ENCODE results near the gene FFAR4.
"Not testable (repeated sequence)": the region's sequence is repeated elsewhere in the genome, so short reads cannot be mapped to it uniquely, and the experiment has no call there.

FFAR4 gene

GRCh38 chr10:93566435-93567276 lies at the start of gene FFAR4:
TSS of gene FFAR4 (plus strand) at chr10:93566665. CDS start at chr10:93566721, 56 bp downstream.
- peak within 1 kb of the TSS; percentile 65 to 74 for H3K4me3 ChIP-seq (ENCODE audit: low read length in 2 of 2)
- no peaks in the 10 kb centered on the region for H3K36me3 ChIP-seq (ENCODE audit: control insufficient read depth in 2 of 2, insufficient read depth in 2 of 2, low read length in 2 of 2)
- peaks cover 11 to 16% of the 10 kb centered on the region in 2 donors for H3K27me3 ChIP-seq (ENCODE audit: control insufficient read depth in 2 of 2, insufficient read depth in 2 of 2, low read length in 2 of 2)
- no peaks in the 10 kb centered on the region for H3K9me3 ChIP-seq (ENCODE audit: control insufficient read depth in 2 of 2, low read length in 2 of 2)
- peak within 1 kb of the TSS; percentile 43 to 68 for H3K27ac ChIP-seq (ENCODE audit: low read depth in 2 of 2, low read length in 2 of 2)
- H3K9ac ChIP-seq (ENCODE audit: low read depth in 1 of 2, low read length in 2 of 2) = peak within 1 kb of the TSS in 1 of 2 donors; percentile 57
- peaks cover 7 to 8% of the 10 kb centered on the region in 2 donors for H3K4me1 ChIP-seq (ENCODE audit: control insufficient read depth in 2 of 2, insufficient read depth in 2 of 2, low read length in 2 of 2)

- H3K9ac ChIP-seq (ENCODE audit: low read depth in 1 of 2, low read length in 2 of 2) = no peak overlapping the region
- no peak overlapping the region for H3K4me3 ChIP-seq (ENCODE audit: low read length in 2 of 2)
- no peaks in the 10 kb centered on the region for H3K36me3 ChIP-seq (ENCODE audit: control insufficient read depth in 2 of 2, insufficient read depth in 2 of 2, low read length in 2 of 2)
- no peaks in the 10 kb centered on the region for H3K4me1 ChIP-seq (ENCODE audit: control insufficient read depth in 2 of 2, insufficient read depth in 2 of 2, low read length in 2 of 2)
- no peak overlapping the region for H3K27ac ChIP-seq (ENCODE audit: low read depth in 2 of 2, low read length in 2 of 2)
- H3K27me3 ChIP-seq (ENCODE audit: control insufficient read depth in 2 of 2, insufficient read depth in 2 of 2, low read length in 2 of 2) = no peaks in the 10 kb centered on the region
- H3K9me3 ChIP-seq (ENCODE audit: control insufficient read depth in 2 of 2, low read length in 2 of 2) = no peaks in the 10 kb centered on the region
Observed at GRCh38 chr10:93518531-93518930, 47.9 kb upstream of the FFAR4 start.

GRCh38 chr10:93535293-93535692 lies 31.2 kb upstream of the FFAR4 start:
- Histone ChIP-seq H3K36me3 (ENCODE audit: control insufficient read depth in 2 of 2, insufficient read depth in 2 of 2, low read length in 2 of 2) (no peaks in the 10 kb centered on the region), H3K27me3 (ENCODE audit: control insufficient read depth in 2 of 2, insufficient read depth in 2 of 2, low read length in 2 of 2) (no peaks in the 10 kb centered on the region), H3K9ac (ENCODE audit: low read depth in 1 of 2, low read length in 2 of 2) (no peak overlapping the region), H3K4me3 (ENCODE audit: low read length in 2 of 2) (no peak overlapping the region), H3K27ac (ENCODE audit: low read depth in 2 of 2, low read length in 2 of 2) (no peak overlapping the region), H3K9me3 (ENCODE audit: control insufficient read depth in 2 of 2, low read length in 2 of 2) (no peaks in the 10 kb centered on the region), H3K4me1 (ENCODE audit: control insufficient read depth in 2 of 2, insufficient read depth in 2 of 2, low read length in 2 of 2) (no peaks in the 10 kb centered on the region)

GRCh38 chr10:93540871-93541270 lies 25.6 kb upstream of the FFAR4 start:
- not testable (repeated sequence) for H3K4me3 ChIP-seq (ENCODE audit: low read length in 2 of 2)

GRCh38 chr10:93541402-93542357 lies 24.8 kb upstream of the FFAR4 start:
- Histone ChIP-seq H3K4me1 (ENCODE audit: control insufficient read depth in 2 of 2, insufficient read depth in 2 of 2, low read length in 2 of 2) (peaks cover 0 to 11% of the 10 kb centered on the region in 2 donors), H3K36me3 (ENCODE audit: control insufficient read depth in 2 of 2, insufficient read depth in 2 of 2, low read length in 2 of 2) (no peaks in the 10 kb centered on the region), H3K27ac (ENCODE audit: low read depth in 2 of 2, low read length in 2 of 2) (peak overlapping the region; percentile 48 to 62), H3K9ac (ENCODE audit: low read depth in 1 of 2, low read length in 2 of 2) (peak overlapping the region in 1 of 2 donors; percentile 9), H3K4me3 (ENCODE audit: low read length in 2 of 2) (peak overlapping the region; percentile 31 to 65), H3K9me3 (ENCODE audit: control insufficient read depth in 2 of 2, low read length in 2 of 2) (no peaks in the 10 kb centered on the region), H3K27me3 (ENCODE audit: control insufficient read depth in 2 of 2, insufficient read depth in 2 of 2, low read length in 2 of 2) (no peaks in the 10 kb centered on the region)

More at GRCh38 chr10:93540871-93541270, 25.6 kb upstream of the FFAR4 start:
- H3K9ac ChIP-seq (ENCODE audit: low read depth in 1 of 2, low read length in 2 of 2); H3K27ac ChIP-seq (ENCODE audit: low read depth in 2 of 2, low read length in 2 of 2); H3K9me3 ChIP-seq (ENCODE audit: control insufficient read depth in 2 of 2, low read length in 2 of 2); H3K27me3 ChIP-seq (ENCODE audit: control insufficient read depth in 2 of 2, insufficient read depth in 2 of 2, low read length in 2 of 2); H3K36me3 ChIP-seq (ENCODE audit: control insufficient read depth in 2 of 2, insufficient read depth in 2 of 2, low read length in 2 of 2): not testable (repeated sequence)
- peaks cover 0 to 11% of the 10 kb centered on the region in 2 donors for H3K4me1 ChIP-seq (ENCODE audit: control insufficient read depth in 2 of 2, insufficient read depth in 2 of 2, low read length in 2 of 2)

GRCh38 chr10:93542358-93542791 lies 24.1 kb upstream of the FFAR4 start:
- Histone ChIP-seq H3K4me3 (ENCODE audit: low read length in 2 of 2) (peak overlapping the region; percentile 31 to 65), H3K27ac (ENCODE audit: low read depth in 2 of 2, low read length in 2 of 2) (peak overlapping the region; percentile 48 to 62), H3K9ac (ENCODE audit: low read depth in 1 of 2, low read length in 2 of 2) (peak overlapping the region in 1 of 2 donors; percentile 9), H3K36me3 (ENCODE audit: control insufficient read depth in 2 of 2, insufficient read depth in 2 of 2, low read length in 2 of 2) (no peaks in the 10 kb centered on the region), H3K27me3 (ENCODE audit: control insufficient read depth in 2 of 2, insufficient read depth in 2 of 2, low read length in 2 of 2) (no peaks in the 10 kb centered on the region), H3K9me3 (ENCODE audit: control insufficient read depth in 2 of 2, low read length in 2 of 2) (no peaks in the 10 kb centered on the region), H3K4me1 (ENCODE audit: control insufficient read depth in 2 of 2, insufficient read depth in 2 of 2, low read length in 2 of 2) (peaks cover 0 to 13% of the 10 kb centered on the region in 2 donors)

- Histone ChIP-seq H3K27ac (ENCODE audit: low read depth in 2 of 2, low read length in 2 of 2) (peak overlapping the region in 1 of 2 donors; percentile 43), H3K4me1 (ENCODE audit: control insufficient read depth in 2 of 2, insufficient read depth in 2 of 2, low read length in 2 of 2) (peaks cover 7 to 28% of the 10 kb centered on the region in 2 donors)
- not testable (repeated sequence) for H3K9ac ChIP-seq (ENCODE audit: low read depth in 1 of 2, low read length in 2 of 2); H3K27me3 ChIP-seq (ENCODE audit: control insufficient read depth in 2 of 2, insufficient read depth in 2 of 2, low read length in 2 of 2); H3K9me3 ChIP-seq (ENCODE audit: control insufficient read depth in 2 of 2, low read length in 2 of 2); H3K4me3 ChIP-seq (ENCODE audit: low read length in 2 of 2); H3K36me3 ChIP-seq (ENCODE audit: control insufficient read depth in 2 of 2, insufficient read depth in 2 of 2, low read length in 2 of 2)
Observed at GRCh38 chr10:93546995-93547394, 19.5 kb upstream of the FFAR4 start.

GRCh38 chr10:93547522-93547921 lies 18.9 kb upstream of the FFAR4 start:
- Histone ChIP-seq H3K9me3 (ENCODE audit: control insufficient read depth in 2 of 2, low read length in 2 of 2) (no peaks in the 10 kb centered on the region), H3K9ac (ENCODE audit: low read depth in 1 of 2, low read length in 2 of 2) (no peak overlapping the region), H3K36me3 (ENCODE audit: control insufficient read depth in 2 of 2, insufficient read depth in 2 of 2, low read length in 2 of 2) (no peaks in the 10 kb centered on the region)

GRCh38 chr10:93548376-93549071 lies 17.9 kb upstream of the FFAR4 start:
- no peaks in the 10 kb centered on the region for H3K9me3 ChIP-seq (ENCODE audit: control insufficient read depth in 2 of 2, low read length in 2 of 2)
- H3K36me3 ChIP-seq (ENCODE audit: control insufficient read depth in 2 of 2, insufficient read depth in 2 of 2, low read length in 2 of 2) = no peaks in the 10 kb centered on the region
- H3K4me1 ChIP-seq (ENCODE audit: control insufficient read depth in 2 of 2, insufficient read depth in 2 of 2, low read length in 2 of 2) = peaks cover 7 to 18% of the 10 kb centered on the region in 2 donors
- no peaks in the 10 kb centered on the region for H3K27me3 ChIP-seq (ENCODE audit: control insufficient read depth in 2 of 2, insufficient read depth in 2 of 2, low read length in 2 of 2)
- no peak overlapping the region for H3K4me3 ChIP-seq (ENCODE audit: low read length in 2 of 2)
- peak overlapping the region in 1 of 2 donors; percentile 3 for H3K9ac ChIP-seq (ENCODE audit: low read depth in 1 of 2, low read length in 2 of 2)
- peak overlapping the region; percentile 66 to 74 for H3K27ac ChIP-seq (ENCODE audit: low read depth in 2 of 2, low read length in 2 of 2)

More at GRCh38 chr10:93547522-93547921, 18.9 kb upstream of the FFAR4 start:
- Histone ChIP-seq H3K4me3 (ENCODE audit: low read length in 2 of 2) (no peak overlapping the region), H3K27me3 (ENCODE audit: control insufficient read depth in 2 of 2, insufficient read depth in 2 of 2, low read length in 2 of 2) (no peaks in the 10 kb centered on the region), H3K4me1 (ENCODE audit: control insufficient read depth in 2 of 2, insufficient read depth in 2 of 2, low read length in 2 of 2) (peaks cover 7 to 24% of the 10 kb centered on the region in 2 donors), H3K27ac (ENCODE audit: low read depth in 2 of 2, low read length in 2 of 2) (peak overlapping the region in 1 of 2 donors; percentile 43)
